GM19023 (cell line): ENCODE measurements around the gene FBXO8.

Experiments used
- ATAC-seq: cut with Tn5 transposase; IDR thresholded peaks from one replicate; pipeline ENCODE4 v1.9.1; 2021; ENCODE audit warnings: mild to moderate bottlenecking, moderate library complexity; ENCODE audit not compliant: unreplicated experiment

FBXO8 gene

GRCh38 chr4:174211622-174212044, 71.8 kb downstream of the FBXO8 start:
- ATAC-seq, result no peak

DNA sequence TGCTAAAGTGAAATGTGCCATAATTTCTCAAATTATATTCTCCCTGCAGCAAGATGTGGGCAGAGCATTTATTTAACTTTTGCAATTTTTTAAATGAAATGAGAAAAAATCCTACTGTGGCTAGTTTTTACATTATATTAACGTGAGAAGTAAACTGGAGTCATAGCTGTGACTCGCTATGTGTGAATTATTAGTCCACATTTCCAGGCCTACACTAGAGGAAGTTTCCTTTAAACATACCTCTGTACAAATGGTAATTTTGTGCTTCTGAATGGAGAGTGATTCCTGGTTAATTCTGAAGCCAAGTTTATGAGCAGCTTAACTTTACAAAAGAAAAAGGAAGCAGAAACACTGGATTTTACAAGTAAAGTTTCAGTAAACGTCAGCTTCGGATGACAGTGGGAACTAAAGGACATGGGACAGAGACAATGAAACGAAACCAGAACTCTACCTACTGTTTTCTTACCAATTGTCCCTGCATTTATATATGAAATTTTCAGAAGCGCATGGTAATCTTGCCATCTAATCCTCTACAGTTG, 72.4 kb downstream of the FBXO8 start:
- ATAC-seq, result no peak

GRCh38 chr4:174210354-174210753, 73.1 kb downstream of the FBXO8 start:
- ATAC-seq, result no peak

DNA sequence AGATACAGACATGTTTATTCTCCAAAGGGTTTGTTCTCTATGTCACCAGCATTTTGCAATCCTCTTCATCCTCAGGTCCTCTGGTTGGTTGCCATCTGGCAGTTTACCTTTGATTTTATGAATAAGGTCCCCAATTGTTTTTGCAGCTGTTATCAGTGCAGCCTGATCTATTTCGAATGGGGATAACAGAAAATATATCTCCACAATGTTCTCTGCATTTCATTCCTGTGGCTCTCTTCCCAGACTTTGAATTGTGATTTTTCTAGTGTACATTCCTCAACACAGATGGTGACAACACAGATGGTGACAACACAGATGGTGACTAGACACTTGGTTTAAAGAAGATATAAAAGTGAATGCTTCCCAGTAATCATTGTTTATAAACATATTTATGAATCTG, 74.1 kb downstream of the FBXO8 start:
- ATAC-seq, result no peak

DNA sequence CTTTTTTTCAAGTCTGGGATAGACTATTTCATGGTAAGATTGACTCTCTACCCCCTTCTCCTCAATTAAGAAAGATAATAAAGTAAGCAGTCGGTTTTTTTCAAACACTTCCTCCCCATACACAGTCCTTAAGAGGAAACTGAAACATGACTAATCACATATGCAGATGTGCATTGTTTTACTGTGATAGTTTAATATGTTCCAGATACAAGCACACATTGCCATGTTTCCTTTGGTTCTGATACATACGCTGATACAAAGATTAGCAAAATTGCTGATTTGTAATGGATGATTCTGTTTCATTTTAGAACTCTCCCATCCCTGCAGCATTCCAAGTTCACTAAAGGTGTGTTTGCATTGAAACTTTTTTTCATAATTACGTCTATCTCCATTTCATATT, 76.1 kb downstream of the FBXO8 start:
- no peak for ATAC-seq

GRCh38 chr4:174204164-174204831, 79.2 kb downstream of the FBXO8 start:
- no peak for ATAC-seq

- ATAC-seq, result no peak
These were observed 81.6 kb downstream of the FBXO8 start for GRCh38 chr4:174201871-174202270.

DNA sequence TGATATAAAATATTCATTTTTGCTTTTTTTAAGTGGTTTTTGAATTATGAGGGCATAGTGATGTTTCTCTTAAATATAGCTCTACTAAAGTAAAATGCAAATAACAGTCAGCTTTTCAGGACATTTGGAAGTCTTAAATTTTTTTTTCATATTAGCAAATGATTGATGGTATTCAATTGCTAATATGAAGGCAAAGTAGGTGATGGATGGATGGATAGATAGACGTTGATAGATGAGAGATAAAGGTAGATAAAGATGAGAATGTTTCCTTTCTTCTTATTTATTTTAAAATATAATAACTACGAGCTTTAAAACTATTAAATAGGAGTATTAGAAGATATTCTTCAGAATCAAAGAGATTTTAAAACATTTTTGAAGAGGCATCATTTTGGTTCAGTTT, 83.7 kb downstream of the FBXO8 start:
- no peak for ATAC-seq

DNA sequence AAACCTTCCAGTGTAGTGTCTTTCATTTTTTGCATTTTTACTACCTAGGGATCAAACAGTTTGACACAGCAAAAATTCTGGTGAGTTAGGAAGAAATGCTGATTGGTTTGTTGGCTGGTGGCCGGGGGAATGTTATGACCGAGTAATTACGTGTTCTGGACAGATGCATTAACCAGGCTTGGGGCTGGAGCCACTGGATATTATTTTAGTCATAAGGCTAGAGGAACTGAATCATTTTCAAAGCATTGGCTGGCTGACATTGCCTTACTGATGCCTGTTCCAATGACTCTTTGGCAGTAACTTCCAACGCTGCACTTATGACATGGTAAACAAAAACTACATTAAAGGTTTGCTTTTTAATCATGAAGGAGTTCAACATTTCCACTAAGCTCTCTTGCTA, 84.6 kb downstream of the FBXO8 start:
- no peak for ATAC-seq

DNA sequence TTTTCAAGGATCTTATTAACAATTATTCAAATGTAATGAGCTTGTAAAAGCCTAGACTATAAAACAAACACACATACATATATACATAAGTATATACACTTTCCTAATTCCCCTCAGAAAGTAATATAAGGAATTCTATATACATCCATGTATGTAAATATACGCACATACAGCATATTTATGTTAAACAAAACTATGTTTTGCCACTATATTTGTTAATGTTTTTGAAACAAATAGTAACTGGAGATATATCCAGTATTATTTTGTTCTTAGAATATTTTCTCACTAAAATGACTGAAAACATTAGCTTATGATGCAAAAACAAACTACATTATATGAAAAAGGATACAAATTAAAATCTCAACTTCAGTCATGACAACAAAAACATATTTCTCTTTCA, 85.1 kb downstream of the FBXO8 start:
- ATAC-seq, result no peak

DNA sequence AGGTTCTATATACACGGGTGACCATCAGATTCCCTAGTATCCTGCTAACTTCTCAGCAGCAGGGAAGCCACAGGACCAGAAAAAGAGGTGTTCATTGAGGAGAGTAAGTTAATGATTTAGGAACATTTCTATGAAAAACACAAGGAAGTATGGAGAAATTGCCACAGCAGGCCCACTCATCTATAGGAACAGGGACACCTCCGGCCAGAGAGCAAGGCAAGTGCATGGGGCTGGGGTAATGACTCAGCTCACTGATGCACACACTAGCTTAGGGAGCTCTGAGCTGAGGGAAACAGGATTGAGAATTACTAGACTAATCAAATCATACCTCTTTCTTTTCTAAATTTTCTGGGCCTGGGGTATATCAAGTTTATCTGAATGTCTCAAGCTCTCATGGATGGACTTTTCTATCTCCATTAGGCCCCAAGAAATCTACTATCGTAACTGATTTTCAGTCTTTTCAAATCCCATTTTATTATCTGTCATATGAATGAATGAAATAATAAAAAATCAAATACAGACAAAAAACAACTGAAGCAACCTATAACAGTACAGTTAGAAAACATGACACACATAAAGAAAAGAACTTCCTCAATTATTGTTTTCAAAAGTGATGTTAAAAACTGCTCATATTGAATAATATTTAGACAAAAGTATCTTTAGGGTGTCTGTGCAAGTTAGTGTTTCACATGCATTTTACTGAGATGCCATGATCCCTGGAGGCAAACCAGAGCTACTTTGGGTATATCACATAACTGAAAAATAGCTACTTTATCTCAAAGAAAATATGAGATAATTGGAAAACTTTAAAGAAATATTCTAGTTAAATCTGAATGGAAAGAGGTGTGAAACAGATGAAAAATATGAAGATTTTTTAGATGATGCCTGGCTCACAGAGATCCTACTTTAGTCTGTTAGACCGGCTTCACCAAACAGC, 89.8 kb downstream of the FBXO8 start:
- no peak for ATAC-seq

- ATAC-seq, result no peak
These were observed 90.5 kb downstream of the FBXO8 start for GRCh38 chr4:174192943-174193342.

DNA sequence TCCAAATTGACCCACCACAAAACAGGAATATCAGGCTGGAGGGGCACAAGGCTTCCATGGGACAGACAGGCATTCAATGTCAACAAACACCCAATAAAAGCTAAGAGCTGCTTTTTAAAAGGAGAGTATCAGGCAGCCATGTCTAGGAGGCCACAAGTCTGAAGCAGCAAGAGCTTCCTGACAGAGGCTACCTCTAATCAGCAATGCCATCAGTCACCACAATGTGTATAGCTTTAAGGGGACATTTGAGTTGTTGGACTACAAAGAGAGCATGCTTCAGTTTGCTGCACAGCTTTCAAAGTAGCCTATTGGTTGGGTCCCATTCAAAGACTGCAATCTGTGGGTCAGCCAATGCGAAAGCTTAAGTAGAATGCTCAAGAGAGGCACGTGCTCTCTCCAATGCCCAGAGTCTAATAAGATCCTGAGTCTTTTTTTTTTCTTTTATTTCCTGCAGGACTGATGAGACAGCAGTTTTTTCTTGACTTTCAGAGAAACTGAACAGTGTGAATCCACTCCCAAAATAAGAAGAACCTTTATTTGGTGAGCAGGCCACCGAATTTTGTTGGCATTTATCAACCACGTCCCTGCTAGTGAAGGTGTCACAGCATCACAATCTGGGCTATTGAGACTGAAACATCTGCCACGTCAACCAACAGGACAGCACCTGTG, 92.5 kb downstream of the FBXO8 start:
- no peak for ATAC-seq

GRCh38 chr4:174189392-174190015, 94.0 kb downstream of the FBXO8 start:
- no peak for ATAC-seq
